ENCODE data around the gene FILIP1.

- TF ChIP-seq CTCF (conservative IDR thresholded peaks at IDR 0.05; ENCODE audit: low read depth, low read length) = no peak
- TF ChIP-seq EZH2 (IDR thresholded peaks at IDR 0.05; ENCODE audit: low read length, unreplicated experiment) = no peak
These were observed 162.4 kb downstream of the FILIP1 start for GRCh38 chr6:75331151-75331550.
